Hepatocyte (in vitro differentiated cells): ENCODE measurements around the gene CDC20. TPM values are rescaled to one million over a fixed set of nuclear protein-coding genes. Genes with fewer than 3 reads are reported as not detected.

Source experiments
- DNase-seq: peaks from one replicate; pipeline ENCODE4 v3.0.0-alpha.2; 2016; ENCODE audit warnings: low spot score
- H2AFZ ChIP-seq: fragments of 200-600 bp; sonication (generic); 2 replicates; pipeline ENCODE4 v1.6.0; 2016; ENCODE audit warnings: antibody characterized with exemption, mild to moderate bottlenecking
- H3K27ac ChIP-seq: fragments of 200-600 bp; sonication (generic); 2 replicates; pipeline ENCODE4 v1.5.1; 2016; ENCODE audit warnings: mild to moderate bottlenecking
- H3K27me3 ChIP-seq: fragments of 200-600 bp; sonication (generic); 2 replicates; pipeline ENCODE4 v1.6.1; 2016
- H3K36me3 ChIP-seq: fragments of 200-600 bp; sonication (generic); replicated peaks from 2 replicates; pipeline ENCODE4 v1.5.1; 2016; ENCODE audit warnings: low read depth; ENCODE audit not compliant: insufficient read depth
- H3K4me1 ChIP-seq: fragments of 200-600 bp; sonication (generic); 2 replicates; pipeline ENCODE4 v1.5.1; 2016; ENCODE audit warnings: mild to moderate bottlenecking, moderate library complexity; ENCODE audit not compliant: insufficient read depth
- H3K4me2 ChIP-seq: fragments of 200-600 bp; sonication (generic); 2 replicates; pipeline ENCODE4 v1.6.0; 2016
- H3K4me3 ChIP-seq: fragments of 200-600 bp; sonication (generic); 2 replicates; pipeline ENCODE4 v1.5.1; 2016; ENCODE audit warnings: mild to moderate bottlenecking
- H3K79me2 ChIP-seq: fragments of 200-600 bp; sonication (generic); 2 replicates; pipeline ENCODE4 v1.6.0; 2017; ENCODE audit warnings: mild to moderate bottlenecking
- H3K9me2 ChIP-seq: fragments of 200-600 bp; sonication (generic); replicated peaks from 2 replicates; pipeline ENCODE4 v1.6.0; 2017; ENCODE audit warnings: mild to moderate bottlenecking; ENCODE audit not compliant: insufficient read depth
- H3K9me3 ChIP-seq: fragments of 200-600 bp; sonication (generic); 2 replicates; pipeline ENCODE4 v1.5.1; 2016; ENCODE audit warnings: low read depth, mild to moderate bottlenecking
- H4K20me1 ChIP-seq: fragments of 200-600 bp; sonication (generic); 2 replicates; pipeline ENCODE4 v1.6.0; 2016; ENCODE audit warnings: mild to moderate bottlenecking; ENCODE audit not compliant: insufficient read depth, poor library complexity, severe bottlenecking
- EZH2 ChIP-seq: fragments of 200-600 bp; sonication (generic); IDR thresholded peaks from 2 replicates; pipeline ENCODE4 v1.6.1; 2016; ENCODE audit warnings: antibody characterized with exemption, mild to moderate bottlenecking, borderline replicate concordance
- EZH2phosphoT487 ChIP-seq: fragments of 200-600 bp; sonication (generic); IDR thresholded peaks from one replicate; pipeline ENCODE4 v1.6.1; 2018; ENCODE audit warnings: antibody characterized with exemption, mild to moderate bottlenecking, low read depth, moderate library complexity; ENCODE audit not compliant: unreplicated experiment, severe bottlenecking
- WGBS: methylation state at CpG from one replicate; pipeline ENCODE4 v1.1.6; 2016; ENCODE audit warnings: low lambda C conversion rate; ENCODE audit errors: missing lambda C conversion rate; 5-methylcytosine and 5-hydroxymethylcytosine counted together
- polyA plus RNA-seq: library from polyadenylated mRNA; unstranded; fragments of >200 nt; fragmentation: Nextera tagmentation; extraction: Ambion mirVana; gene quantifications from 2 replicates; pipeline ENCODE4 v1.2.1, GENCODE V29; 2016
- total RNA-seq: library from RNA; depleted of rRNA; stranded (reverse); fragments of >200 nt; gene quantifications from 2 replicates; pipeline ENCODE4 v1.2.3, GENCODE V29; 2014
- TF ChIP-seq, protein P1 (sequence below): fragments of 200-600 bp; sonication (generic); IDR thresholded peaks from 2 replicates; pipeline ENCODE4 v1.5.1; 2016; ENCODE audit warnings: antibody characterized with exemption, mild to moderate bottlenecking; ENCODE audit not compliant: poor library complexity

The CDC20 gene
- total and polyA plus RNA-seq, 2 experiments from 2014 or later, result 13.6 to 19.7 TPM

DNA sequence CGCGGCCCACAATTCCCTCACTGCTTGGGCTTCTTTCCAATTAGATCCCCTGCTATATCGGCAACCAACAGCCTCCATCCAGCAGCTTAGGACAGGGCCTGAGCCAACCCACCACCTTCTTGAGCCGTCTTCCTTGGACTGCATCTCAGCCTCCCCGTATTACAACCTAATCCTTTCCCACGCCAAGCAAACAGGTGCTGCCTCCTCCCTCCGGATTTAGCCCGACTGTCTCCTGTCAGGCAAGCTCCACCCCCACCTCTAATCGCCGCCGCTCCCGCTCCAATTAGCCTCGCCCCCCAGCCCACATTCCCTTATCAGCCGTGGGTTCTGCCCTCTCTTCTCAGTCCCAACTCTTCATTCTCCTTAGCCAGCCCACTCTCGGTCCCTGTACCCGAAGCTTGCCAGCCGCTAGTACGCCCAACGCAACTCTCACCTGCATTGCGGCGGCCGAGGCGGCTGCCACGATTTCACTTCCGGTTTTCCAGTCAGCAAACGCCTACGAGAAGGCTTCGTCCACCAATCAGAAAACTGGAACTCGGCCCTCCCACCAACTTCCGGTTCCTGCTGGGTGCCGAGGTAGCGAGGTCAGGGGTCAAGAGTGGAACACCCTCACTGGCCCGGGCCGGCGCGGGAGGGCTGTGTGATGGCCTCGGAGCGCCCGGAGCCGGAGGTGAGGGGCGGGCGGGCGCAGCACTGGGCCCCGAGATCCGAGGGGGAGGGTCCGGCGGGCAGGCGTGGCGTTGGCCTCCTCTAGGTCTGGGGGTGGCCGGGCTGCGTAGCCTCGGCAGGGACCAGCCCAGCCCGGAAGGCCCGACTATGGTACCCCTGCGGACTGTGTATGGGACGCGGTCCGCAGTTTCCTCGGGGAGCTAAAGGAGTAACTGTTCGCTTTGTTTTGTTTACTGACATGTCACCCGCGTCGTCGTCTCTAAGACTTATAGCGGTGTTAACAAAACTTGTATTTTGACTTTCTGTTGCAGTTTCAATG is 30.8 kb downstream of the CDC20 start, which contains the start of the genes MED8 and SZT2:
TSS of gene MED8 (minus strand) at position 475 of the 988 bp plus-strand sequence. CDS start at position 439, 36 bp downstream.
TSS of gene SZT2 (plus strand) at position 574 of the 988 bp plus-strand sequence. CDS start at position 644, 70 bp downstream.
- TF ChIP-seq EZH2phosphoT487, result no peak
- TF ChIP-seq, protein P1, sequence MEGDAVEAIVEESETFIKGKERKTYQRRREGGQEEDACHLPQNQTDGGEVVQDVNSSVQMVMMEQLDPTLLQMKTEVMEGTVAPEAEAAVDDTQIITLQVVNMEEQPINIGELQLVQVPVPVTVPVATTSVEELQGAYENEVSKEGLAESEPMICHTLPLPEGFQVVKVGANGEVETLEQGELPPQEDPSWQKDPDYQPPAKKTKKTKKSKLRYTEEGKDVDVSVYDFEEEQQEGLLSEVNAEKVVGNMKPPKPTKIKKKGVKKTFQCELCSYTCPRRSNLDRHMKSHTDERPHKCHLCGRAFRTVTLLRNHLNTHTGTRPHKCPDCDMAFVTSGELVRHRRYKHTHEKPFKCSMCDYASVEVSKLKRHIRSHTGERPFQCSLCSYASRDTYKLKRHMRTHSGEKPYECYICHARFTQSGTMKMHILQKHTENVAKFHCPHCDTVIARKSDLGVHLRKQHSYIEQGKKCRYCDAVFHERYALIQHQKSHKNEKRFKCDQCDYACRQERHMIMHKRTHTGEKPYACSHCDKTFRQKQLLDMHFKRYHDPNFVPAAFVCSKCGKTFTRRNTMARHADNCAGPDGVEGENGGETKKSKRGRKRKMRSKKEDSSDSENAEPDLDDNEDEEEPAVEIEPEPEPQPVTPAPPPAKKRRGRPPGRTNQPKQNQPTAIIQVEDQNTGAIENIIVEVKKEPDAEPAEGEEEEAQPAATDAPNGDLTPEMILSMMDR, result no peak
- TF ChIP-seq EZH2, result no peak
- Histone ChIP-seq H3K79me2 (peaks cover 60% of the 10 kb centered on the region), H3K9me2 (no peaks in the 10 kb centered on the region), H3K27me3 (no peaks in the 10 kb centered on the region), H3K4me1 (peaks cover 19% of the 10 kb centered on the region), H3K9me3 (no peaks in the 10 kb centered on the region), H3K36me3 (peaks cover 10% of the 10 kb centered on the region), H4K20me1 (peaks cover 8% of the 10 kb centered on the region), H3K27ac (peak within 1 kb of the TSS; percentile 97), H2AFZ (peak within 1 kb of the TSS; percentile 68), H3K4me3 (peak within 1 kb of the TSS; percentile 78), H3K4me2 (peak within 1 kb of the TSS; percentile 100)
- peak; percentile 95 for DNase-seq
- WGBS, result 2% methylated on average over 49 of the region's 65 CpGs

DNA sequence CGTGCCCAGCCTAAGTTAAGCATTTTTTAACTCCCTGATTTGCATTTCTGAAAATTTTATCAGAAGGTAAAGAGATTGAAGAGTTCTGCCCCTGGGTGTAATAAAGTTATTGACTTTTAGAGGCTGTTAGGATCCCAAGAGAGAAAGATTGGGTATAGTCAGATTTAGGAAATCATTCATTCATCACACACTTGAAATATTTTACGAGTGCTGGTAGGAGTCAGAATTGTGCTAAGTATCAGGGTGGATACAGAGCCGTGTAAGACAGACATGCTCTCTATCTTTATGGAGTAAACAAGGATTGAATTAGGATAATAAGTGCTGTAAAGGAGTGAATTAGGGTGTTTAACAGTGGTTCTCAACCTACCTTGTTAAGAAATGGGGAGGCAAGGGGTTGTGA is 33.9 kb downstream of the CDC20 start:
- Histone ChIP-seq H3K4me3 (no peak overlapping the region), H3K4me1 (peaks cover 19% of the 10 kb centered on the region), H3K9me3 (no peaks in the 10 kb centered on the region), H3K4me2 (no peak overlapping the region), H3K27me3 (no peaks in the 10 kb centered on the region), H3K9me2 (no peaks in the 10 kb centered on the region), H3K79me2 (peaks cover 80% of the 10 kb centered on the region), H4K20me1 (peaks cover 8% of the 10 kb centered on the region), H3K36me3 (no peaks in the 10 kb centered on the region), H2AFZ (no peak overlapping the region), H3K27ac (no peak overlapping the region)
- WGBS, result 60% methylated on average over 3 of the region's 3 CpGs
- TF ChIP-seq EZH2 (no peak), EZH2phosphoT487 (no peak)
- TF ChIP-seq, protein P1, result no peak
- no peak for DNase-seq

GRCh38 chr1:43395523-43395922 is 36.7 kb downstream of the CDC20 start:
- Histone ChIP-seq H2AFZ (no peak overlapping the region), H3K4me3 (no peak overlapping the region), H3K79me2 (peaks cover 74% of the 10 kb centered on the region), H3K4me1 (peaks cover 6% of the 10 kb centered on the region), H3K9me2 (no peaks in the 10 kb centered on the region), H3K27me3 (no peaks in the 10 kb centered on the region), H3K27ac (no peak overlapping the region), H3K36me3 (no peaks in the 10 kb centered on the region), H3K9me3 (no peaks in the 10 kb centered on the region), H3K4me2 (no peak overlapping the region), H4K20me1 (no peaks in the 10 kb centered on the region)
- 90% methylated on average over 4 of the region's 4 CpGs for WGBS
- TF ChIP-seq, protein P1, result no peak
- no peak for TF ChIP-seq EZH2
- TF ChIP-seq EZH2phosphoT487, result no peak
- DNase-seq, result no peak
